ENCODE measurements around the gene SEC14L5.
"Not testable (repeated sequence)": the region's sequence is repeated elsewhere in the genome, so short reads cannot be mapped to it uniquely, and the experiment has no call there.

SEC14L5 gene

DNA sequence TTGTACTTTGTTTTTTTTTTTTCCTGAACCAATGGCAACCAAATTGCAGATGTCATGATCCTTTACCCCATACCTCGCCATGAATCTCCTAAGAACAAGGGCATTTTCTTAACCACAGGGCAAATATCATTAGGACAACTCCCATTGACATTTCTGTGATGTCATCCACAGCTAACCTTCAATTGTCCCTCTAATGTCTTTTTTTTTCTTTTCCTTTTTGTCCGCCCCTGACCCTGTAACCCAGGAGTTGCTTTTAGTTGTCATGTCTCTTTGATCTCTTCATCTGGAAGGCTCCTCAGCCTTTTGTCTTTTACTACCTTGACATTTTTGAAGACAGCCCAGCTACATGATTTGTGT is 76.0 kb downstream of the SEC14L5 start:
- Histone ChIP-seq H3K36me3 (ENCODE audit: insufficient read depth, low read length) (no peaks in the 10 kb centered on the region), H3K27me3 (ENCODE audit: control insufficient read depth, insufficient read depth, low read length) (no peaks in the 10 kb centered on the region), H3K9ac (ENCODE audit: low read depth, low read length) (peak overlapping the region; percentile 83), H3K4me2 (ENCODE audit: low read length) (peak overlapping the region; percentile 94), H3K9me3 (replicated peaks; ENCODE audit: low read length) (no peaks in the 10 kb centered on the region), H3K4me3 (ENCODE audit: low read length) (peak overlapping the region; percentile 91), H3K4me1 (ENCODE audit: control insufficient read depth, insufficient read depth, low read length) (peaks cover 15% of the 10 kb centered on the region)

DNA sequence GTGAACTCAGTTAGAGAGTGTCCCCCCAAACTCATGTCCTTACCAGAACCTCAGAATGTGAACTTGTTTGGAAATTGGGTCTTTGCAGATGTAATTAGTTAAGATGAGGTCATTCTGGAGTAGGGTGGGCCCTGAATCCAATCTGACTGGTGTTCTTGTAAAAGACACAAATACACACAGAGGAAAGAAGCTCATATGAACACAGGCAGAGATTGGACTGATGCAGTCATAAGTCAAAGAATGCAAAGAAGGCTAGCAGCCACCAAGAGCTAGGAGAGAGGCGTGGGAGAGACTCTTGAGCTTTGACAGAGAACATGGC is 77.7 kb downstream of the SEC14L5 start:
- peaks cover 3% of the 10 kb centered on the region for H3K27me3 ChIP-seq (ENCODE audit: control insufficient read depth, insufficient read depth, low read length)
- peaks cover 15% of the 10 kb centered on the region for H3K4me1 ChIP-seq (ENCODE audit: control insufficient read depth, insufficient read depth, low read length)
- H3K36me3 ChIP-seq (ENCODE audit: insufficient read depth, low read length) = no peaks in the 10 kb centered on the region
- no peaks in the 10 kb centered on the region for H3K9me3 ChIP-seq (replicated peaks; ENCODE audit: low read length)
- no peak overlapping the region for H3K9ac ChIP-seq (ENCODE audit: low read depth, low read length)
- H3K4me3 ChIP-seq (ENCODE audit: low read length) = no peak overlapping the region
- H3K4me2 ChIP-seq (ENCODE audit: low read length) = no peak overlapping the region

DNA sequence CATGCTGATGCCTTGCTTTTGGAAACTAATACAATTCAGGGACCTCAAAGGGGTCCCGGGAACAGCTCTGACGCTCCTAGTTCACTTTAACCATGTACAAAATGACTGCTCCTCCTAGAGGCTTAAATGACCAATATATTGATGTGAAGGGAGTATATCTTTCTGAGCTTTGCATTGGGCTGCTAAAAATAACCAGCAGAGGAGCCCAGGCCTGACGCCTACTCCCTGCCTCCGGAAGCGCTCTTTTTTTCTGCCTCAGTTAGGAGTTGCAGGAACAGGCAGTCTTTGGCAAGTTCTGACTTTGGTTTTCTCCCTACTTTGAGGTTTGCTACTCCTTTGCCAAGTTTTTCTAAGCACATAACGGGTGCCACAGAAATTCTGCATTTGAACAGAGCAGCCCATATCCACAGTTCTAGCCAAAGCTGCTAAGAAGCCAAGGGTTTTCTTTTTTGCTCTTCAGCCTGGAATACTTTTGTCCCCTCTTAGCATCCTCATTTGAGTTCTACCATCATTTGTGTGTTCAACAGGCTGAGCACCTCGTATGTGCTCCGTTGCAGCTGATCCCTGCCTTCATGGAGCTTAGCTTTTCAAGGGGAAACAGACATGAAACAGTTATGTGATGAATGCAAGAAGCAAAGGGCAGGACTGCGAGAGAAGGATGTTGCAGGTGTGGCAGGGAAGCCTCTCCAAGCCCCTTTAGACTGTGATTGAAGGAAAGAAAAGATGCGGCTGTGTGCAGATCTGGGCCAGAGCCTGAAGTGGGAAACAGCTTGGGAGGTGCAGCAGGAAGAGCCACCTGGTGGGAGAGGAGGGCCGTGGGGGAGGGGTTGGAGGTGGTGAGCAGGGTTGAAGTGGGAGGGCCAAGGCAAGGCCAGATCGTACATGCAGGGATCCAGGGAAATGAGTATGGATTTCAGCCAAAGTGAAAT is 78.4 kb downstream of the SEC14L5 start:
- no peak overlapping the region for H3K4me3 ChIP-seq (ENCODE audit: low read length)
- H3K36me3 ChIP-seq (ENCODE audit: insufficient read depth, low read length) = no peaks in the 10 kb centered on the region
- H3K9ac ChIP-seq (ENCODE audit: low read depth, low read length) = no peak overlapping the region
- peaks cover 7% of the 10 kb centered on the region for H3K27me3 ChIP-seq (ENCODE audit: control insufficient read depth, insufficient read depth, low read length)
- no peak overlapping the region for H3K4me2 ChIP-seq (ENCODE audit: low read length)
- peaks cover 15% of the 10 kb centered on the region for H3K4me1 ChIP-seq (ENCODE audit: control insufficient read depth, insufficient read depth, low read length)
- H3K9me3 ChIP-seq (replicated peaks; ENCODE audit: low read length) = no peaks in the 10 kb centered on the region

DNA sequence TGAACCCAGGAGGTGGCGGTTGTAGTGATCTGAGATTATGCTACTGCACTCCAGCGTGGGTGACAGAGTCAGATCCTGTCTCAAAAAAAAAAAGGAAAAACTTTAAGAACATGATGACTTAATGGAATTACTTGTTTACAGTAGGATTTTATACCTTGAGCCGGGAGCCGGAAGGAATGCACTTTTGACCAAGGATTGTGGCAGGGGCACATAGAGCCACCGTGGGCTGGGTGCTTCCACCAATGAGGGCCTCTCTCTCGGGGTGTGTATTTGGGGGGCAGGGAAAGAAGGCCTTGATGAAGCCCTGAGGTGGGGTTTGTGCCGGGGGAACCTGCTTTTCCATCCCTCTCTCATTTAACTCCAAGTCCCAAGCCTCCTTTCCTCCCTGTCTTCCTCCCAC is 82.3 kb downstream of the SEC14L5 start:
- H3K9ac ChIP-seq (ENCODE audit: low read depth, low read length) = no peak overlapping the region
- no peak overlapping the region for H3K4me2 ChIP-seq (ENCODE audit: low read length)
- peaks cover 7% of the 10 kb centered on the region for H3K27me3 ChIP-seq (ENCODE audit: control insufficient read depth, insufficient read depth, low read length)
- H3K4me3 ChIP-seq (ENCODE audit: low read length) = no peak overlapping the region
- no peaks in the 10 kb centered on the region for H3K9me3 ChIP-seq (replicated peaks; ENCODE audit: low read length)
- H3K36me3 ChIP-seq (ENCODE audit: insufficient read depth, low read length) = no peaks in the 10 kb centered on the region
- H3K4me1 ChIP-seq (ENCODE audit: control insufficient read depth, insufficient read depth, low read length) = no peaks in the 10 kb centered on the region

DNA sequence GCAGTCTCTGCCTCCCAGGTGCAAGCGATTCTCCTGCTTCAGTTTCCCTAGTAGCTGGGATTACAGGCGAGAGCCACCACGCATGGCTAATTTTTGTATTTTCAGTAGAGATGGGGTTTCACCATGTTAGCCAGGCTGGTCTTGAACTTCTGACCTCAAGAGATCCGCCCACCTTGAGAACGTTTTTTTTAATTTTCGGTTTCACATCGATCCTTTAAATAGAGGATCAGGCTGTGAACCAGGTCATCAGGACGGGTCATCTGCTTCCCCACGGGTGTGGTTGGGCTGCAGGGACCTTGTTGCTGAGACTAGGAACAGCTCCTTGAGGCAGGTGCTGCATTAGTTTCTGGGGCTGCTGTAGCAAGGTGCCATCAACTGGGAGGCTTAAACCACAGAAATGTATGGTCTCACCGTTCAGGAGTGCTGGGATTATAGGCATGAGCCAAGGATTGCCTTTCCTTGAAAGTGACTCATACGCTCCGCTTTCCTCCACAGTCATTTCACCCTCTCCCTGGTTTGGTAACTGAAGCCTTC is 83.5 kb downstream of the SEC14L5 start:
- Histone ChIP-seq H3K9ac (ENCODE audit: low read depth, low read length) (no peak overlapping the region), H3K4me1 (ENCODE audit: control insufficient read depth, insufficient read depth, low read length) (no peaks in the 10 kb centered on the region), H3K27me3 (ENCODE audit: control insufficient read depth, insufficient read depth, low read length) (peaks cover 7% of the 10 kb centered on the region), H3K36me3 (ENCODE audit: insufficient read depth, low read length) (no peaks in the 10 kb centered on the region), H3K4me2 (ENCODE audit: low read length) (no peak overlapping the region), H3K4me3 (ENCODE audit: low read length) (no peak overlapping the region), H3K9me3 (replicated peaks; ENCODE audit: low read length) (no peaks in the 10 kb centered on the region)

DNA sequence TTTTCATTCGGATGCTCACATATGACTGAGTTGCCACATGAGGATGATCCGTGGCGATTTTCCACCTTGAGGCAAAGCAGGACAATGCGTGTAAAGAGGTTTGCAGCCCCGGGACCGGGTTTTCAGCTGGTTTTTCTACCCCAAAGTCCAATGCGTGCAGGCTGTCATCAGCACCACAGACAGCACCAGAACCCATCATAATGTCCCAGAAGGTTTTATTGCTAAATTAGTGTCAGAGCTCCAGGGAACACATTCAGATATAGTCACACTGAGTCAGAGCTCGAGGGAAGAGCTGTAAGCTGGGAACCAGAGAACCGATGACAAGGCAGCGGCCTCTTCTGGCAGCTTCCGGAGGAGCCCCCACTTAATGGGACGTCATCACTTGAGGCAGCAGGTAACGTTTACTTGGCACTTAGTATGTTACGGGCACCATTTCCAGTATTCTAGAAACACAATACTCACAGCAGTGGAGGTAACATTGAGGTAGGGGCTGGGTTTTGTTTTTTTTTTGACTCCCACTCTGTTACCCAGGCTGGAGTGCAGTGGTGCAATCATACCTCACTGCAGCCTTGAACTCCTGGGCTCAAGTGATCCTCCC is 84.5 kb downstream of the SEC14L5 start:
- Histone ChIP-seq H3K4me2 (ENCODE audit: low read length) (no peak overlapping the region), H3K9ac (ENCODE audit: low read depth, low read length) (no peak overlapping the region)

DNA sequence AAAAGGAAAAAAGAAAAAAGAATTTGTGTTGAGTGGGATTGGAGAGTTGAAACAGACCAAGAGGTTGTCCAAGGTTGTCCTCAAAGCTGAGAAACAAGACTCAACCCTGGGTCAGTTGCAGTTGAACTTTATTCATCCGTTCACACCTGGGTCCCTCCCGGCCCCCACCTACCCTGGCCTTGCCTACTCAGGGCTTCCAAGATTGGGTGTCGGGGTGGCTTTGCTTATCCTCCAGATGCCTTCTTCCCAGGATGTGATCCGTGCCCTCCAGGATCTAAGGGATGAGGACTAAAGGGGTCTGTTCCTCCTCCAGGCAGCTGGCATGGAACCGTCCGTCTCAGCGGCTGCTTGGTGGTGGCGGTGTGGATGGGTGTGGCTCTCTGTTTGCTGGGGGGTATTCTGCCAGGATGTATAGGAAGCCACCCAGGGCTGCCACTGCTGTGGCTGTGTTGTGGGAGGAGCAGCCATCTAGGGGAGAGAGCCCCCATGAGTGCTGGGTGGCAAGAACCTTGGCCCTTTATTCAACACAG is 85.9 kb downstream of the SEC14L5 start:
- peaks cover 18% of the 10 kb centered on the region for H3K27me3 ChIP-seq (ENCODE audit: control insufficient read depth, insufficient read depth, low read length)
- no peak overlapping the region for H3K4me3 ChIP-seq (ENCODE audit: low read length)
- H3K4me2 ChIP-seq (ENCODE audit: low read length) = no peak overlapping the region

More for the DNA sequence above, 84.5 kb downstream of the SEC14L5 start:
- H3K4me1 ChIP-seq (ENCODE audit: control insufficient read depth, insufficient read depth, low read length) = no peaks in the 10 kb centered on the region
- H3K4me3 ChIP-seq (ENCODE audit: low read length) = no peak overlapping the region
- H3K27me3 ChIP-seq (ENCODE audit: control insufficient read depth, insufficient read depth, low read length) = peaks cover 7% of the 10 kb centered on the region
- no peaks in the 10 kb centered on the region for H3K9me3 ChIP-seq (replicated peaks; ENCODE audit: low read length)
- H3K36me3 ChIP-seq (ENCODE audit: insufficient read depth, low read length) = no peaks in the 10 kb centered on the region

DNA sequence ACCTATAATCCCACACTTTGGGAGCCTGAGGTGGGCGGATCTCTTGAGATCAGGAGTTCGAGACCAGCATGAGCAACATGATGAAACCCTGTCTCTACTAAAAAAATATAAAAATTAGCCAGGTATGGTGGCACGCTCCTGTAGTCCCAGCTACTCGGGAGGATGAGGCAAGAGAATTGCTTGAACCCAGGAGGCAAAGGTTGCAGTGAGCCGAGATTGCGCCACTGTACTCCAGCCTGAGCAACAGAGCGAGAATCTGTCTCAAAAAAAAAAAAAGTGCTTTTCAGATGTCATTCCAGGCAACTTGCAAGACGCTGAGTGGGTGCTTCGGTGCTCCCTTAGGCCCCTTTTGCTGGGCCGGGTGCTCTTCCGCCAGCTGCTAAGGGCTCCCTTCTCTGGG is 86.5 kb downstream of the SEC14L5 start:
- H3K27me3 ChIP-seq (ENCODE audit: control insufficient read depth, insufficient read depth, low read length) = peaks cover 21% of the 10 kb centered on the region
- not testable (repeated sequence) for H3K4me2 ChIP-seq (ENCODE audit: low read length); H3K36me3 ChIP-seq (ENCODE audit: insufficient read depth, low read length); H3K9me3 ChIP-seq (replicated peaks; ENCODE audit: low read length); H3K4me1 ChIP-seq (ENCODE audit: control insufficient read depth, insufficient read depth, low read length); H3K9ac ChIP-seq (ENCODE audit: low read depth, low read length); H3K4me3 ChIP-seq (ENCODE audit: low read length)

More for the DNA sequence above, 85.9 kb downstream of the SEC14L5 start:
- Histone ChIP-seq H3K4me1 (ENCODE audit: control insufficient read depth, insufficient read depth, low read length) (no peaks in the 10 kb centered on the region), H3K36me3 (ENCODE audit: insufficient read depth, low read length) (no peaks in the 10 kb centered on the region), H3K9me3 (replicated peaks; ENCODE audit: low read length) (no peaks in the 10 kb centered on the region), H3K9ac (ENCODE audit: low read depth, low read length) (no peak overlapping the region)

DNA sequence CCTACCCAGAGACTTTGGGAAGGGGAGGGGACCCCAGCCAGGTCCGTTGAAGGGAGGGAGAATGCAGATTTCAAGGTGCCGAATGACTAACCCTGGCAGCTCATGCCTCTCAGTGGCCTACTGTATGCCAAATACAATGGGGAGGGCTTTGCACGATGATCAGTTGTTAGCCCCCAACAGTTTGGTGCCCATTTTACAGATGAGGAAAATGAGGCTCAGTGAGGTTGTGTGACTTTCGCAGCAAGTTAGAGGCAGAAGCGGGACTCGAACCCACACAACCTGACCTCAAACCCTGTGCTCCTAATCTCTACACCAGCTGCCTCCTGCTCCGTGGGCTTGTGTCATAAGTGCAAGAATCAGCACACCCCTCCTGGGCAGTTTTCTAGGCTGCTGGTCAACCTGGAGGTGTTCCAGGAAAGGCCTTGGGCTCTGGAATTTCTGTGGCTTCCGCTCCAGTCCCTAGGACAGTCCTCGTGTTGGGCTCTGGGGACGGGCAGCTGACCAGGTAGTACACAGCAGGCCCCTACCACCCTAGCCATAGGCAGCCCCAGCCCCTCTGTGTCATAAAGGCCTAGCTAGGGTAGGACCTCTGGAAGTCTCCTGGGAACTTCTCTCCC is 87.5 kb downstream of the SEC14L5 start:
- H3K9me3 ChIP-seq (replicated peaks; ENCODE audit: low read length) = no peaks in the 10 kb centered on the region
- peaks cover 21% of the 10 kb centered on the region for H3K27me3 ChIP-seq (ENCODE audit: control insufficient read depth, insufficient read depth, low read length)
- no peaks in the 10 kb centered on the region for H3K4me1 ChIP-seq (ENCODE audit: control insufficient read depth, insufficient read depth, low read length)
- H3K4me2 ChIP-seq (ENCODE audit: low read length) = no peak overlapping the region
- no peak overlapping the region for H3K4me3 ChIP-seq (ENCODE audit: low read length)
- H3K36me3 ChIP-seq (ENCODE audit: insufficient read depth, low read length) = no peaks in the 10 kb centered on the region
- no peak overlapping the region for H3K9ac ChIP-seq (ENCODE audit: low read depth, low read length)

DNA sequence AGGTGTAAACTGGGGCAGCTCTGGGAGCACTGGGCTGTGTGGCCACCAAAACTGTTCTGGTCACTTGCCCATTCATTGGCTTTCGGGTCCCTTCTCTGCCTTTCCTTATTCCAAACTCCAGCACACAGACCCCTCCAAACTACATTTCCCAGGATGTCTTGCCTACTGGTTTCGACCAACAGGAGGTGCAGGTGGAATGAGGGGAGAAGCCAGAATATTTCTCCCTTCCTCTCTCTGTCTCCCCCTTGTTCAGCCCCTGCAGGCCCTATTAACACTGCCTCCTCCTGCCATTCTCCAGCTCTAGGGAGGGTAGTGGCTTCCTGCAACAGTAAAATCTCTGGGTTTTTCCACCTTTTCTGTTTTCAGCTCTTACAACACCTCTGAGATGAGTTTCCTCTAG is 88.8 kb downstream of the SEC14L5 start:
- no peaks in the 10 kb centered on the region for H3K9me3 ChIP-seq (replicated peaks; ENCODE audit: low read length)
- no peak overlapping the region for H3K9ac ChIP-seq (ENCODE audit: low read depth, low read length)
- H3K4me2 ChIP-seq (ENCODE audit: low read length) = no peak overlapping the region
- H3K27me3 ChIP-seq (ENCODE audit: control insufficient read depth, insufficient read depth, low read length) = peaks cover 14% of the 10 kb centered on the region
- no peak overlapping the region for H3K4me3 ChIP-seq (ENCODE audit: low read length)
- H3K36me3 ChIP-seq (ENCODE audit: insufficient read depth, low read length) = no peaks in the 10 kb centered on the region
- H3K4me1 ChIP-seq (ENCODE audit: control insufficient read depth, insufficient read depth, low read length) = no peaks in the 10 kb centered on the region

Data from skeletal muscle satellite cell (primary cell).